NCI-H1436 (cell line): ENCODE measurements around the gene DMAC1.

Experiments used
- DNase-seq: peaks from one replicate; lab custom pipeline; 2025; lab: John Stamatoyannopoulos, UW

Gene DMAC1

GRCh38 chr9:7799234-7799943 lies at the start of gene DMAC1:
Gene DMAC1, minus strand, starts transcription at chr9:7799778. Its CDS starts 44 bp downstream, at chr9:7799734.
- DNase-seq = peak; percentile 63

GRCh38 chr9:7849362-7849761 lies 49.8 kb upstream of the DMAC1 start:
- DNase-seq = no peak

- DNase-seq = no peak
Observed at GRCh38 chr9:7848498-7848897, 48.9 kb upstream of the DMAC1 start.

- DNase-seq = no peak
Observed at GRCh38 chr9:7844242-7844641, 44.7 kb upstream of the DMAC1 start.

- no peak for DNase-seq
Observed at GRCh38 chr9:7841831-7842230, 42.3 kb upstream of the DMAC1 start.

GRCh38 chr9:7834531-7834930 lies 35.0 kb upstream of the DMAC1 start:
- no peak for DNase-seq

GRCh38 chr9:7828334-7828733 lies 28.8 kb upstream of the DMAC1 start:
- no peak for DNase-seq

- no peak for DNase-seq
Observed at GRCh38 chr9:7827792-7828191, 28.2 kb upstream of the DMAC1 start.

- no peak for DNase-seq
Observed at GRCh38 chr9:7827056-7827455, 27.5 kb upstream of the DMAC1 start.

- no peak for DNase-seq
Observed at GRCh38 chr9:7823651-7824050, 24.1 kb upstream of the DMAC1 start.

- no peak for DNase-seq
Observed at GRCh38 chr9:7819984-7820383, 20.4 kb upstream of the DMAC1 start.

- no peak for DNase-seq
Observed at GRCh38 chr9:7816021-7816420, 16.4 kb upstream of the DMAC1 start.

- no peak for DNase-seq
Observed at GRCh38 chr9:7813030-7813429, 13.5 kb upstream of the DMAC1 start.

GRCh38 chr9:7811677-7812076 lies 12.1 kb upstream of the DMAC1 start:
- no peak for DNase-seq

- no peak for DNase-seq
Observed at GRCh38 chr9:7802666-7803065, 3.1 kb upstream of the DMAC1 start.

- no peak for DNase-seq
Observed at GRCh38 chr9:7799944-7800285, 337 bp upstream of the DMAC1 start.

- no peak for DNase-seq
Observed at GRCh38 chr9:7794196-7794595, 5.4 kb downstream of the DMAC1 start.

GRCh38 chr9:7791394-7791793 lies 8.2 kb downstream of the DMAC1 start:
- DNase-seq = no peak

GRCh38 chr9:7790819-7791182 lies 8.8 kb downstream of the DMAC1 start:
- no peak for DNase-seq

GRCh38 chr9:7790022-7790818 lies 9.4 kb downstream of the DMAC1 start:
- no peak for DNase-seq

GRCh38 chr9:7788772-7789171 lies 10.8 kb downstream of the DMAC1 start:
- DNase-seq = no peak

- no peak for DNase-seq
Observed at GRCh38 chr9:7785813-7786212, 13.8 kb downstream of the DMAC1 start.

GRCh38 chr9:7784472-7784871 lies 15.1 kb downstream of the DMAC1 start:
- DNase-seq = no peak

GRCh38 chr9:7783635-7784063 lies 15.9 kb downstream of the DMAC1 start:
- no peak for DNase-seq
